GM19468 (cell line): ENCODE results near the gene UBL4A.
"Not testable (repeated sequence)": the region's sequence is repeated elsewhere in the genome, so short reads cannot be mapped to it uniquely, and the experiment has no call there.

Experiments used
- ATAC-seq: cut with Tn5 transposase; IDR thresholded peaks from one replicate; pipeline ENCODE4 v1.9.1; 2021; ENCODE audit warnings: mild to moderate bottlenecking, moderate library complexity, moderate number of reproducible peaks; ENCODE audit not compliant: unreplicated experiment; ENCODE audit errors: extremely low read depth

The UBL4A gene

DNA sequence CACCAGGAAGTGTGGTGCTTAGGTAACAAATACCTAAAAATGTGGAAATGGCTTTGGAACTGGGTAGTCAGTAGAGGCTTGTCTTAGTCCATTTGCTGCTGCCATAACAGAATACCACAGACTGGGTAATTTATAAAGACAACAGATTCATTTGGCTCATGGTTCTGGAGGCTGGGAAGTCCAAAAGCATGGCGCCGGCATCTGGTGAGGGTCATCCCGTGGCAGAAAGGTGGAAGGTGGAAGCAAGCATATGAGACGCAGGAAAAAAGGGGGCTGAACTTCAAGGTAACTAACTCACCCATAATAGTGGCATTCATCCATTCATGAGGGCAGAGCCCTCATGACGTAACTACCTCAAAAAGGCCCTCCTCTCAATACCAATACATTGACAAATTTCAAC is 23.0 kb upstream of the UBL4A start:
- ATAC-seq: no peak

- no peak for ATAC-seq
Observed at GRCh38 chrX:154508384-154508745, 21.9 kb upstream of the UBL4A start.

GRCh38 chrX:154507673-154508383 is 21.4 kb upstream of the UBL4A start:
- ATAC-seq: no peak

DNA sequence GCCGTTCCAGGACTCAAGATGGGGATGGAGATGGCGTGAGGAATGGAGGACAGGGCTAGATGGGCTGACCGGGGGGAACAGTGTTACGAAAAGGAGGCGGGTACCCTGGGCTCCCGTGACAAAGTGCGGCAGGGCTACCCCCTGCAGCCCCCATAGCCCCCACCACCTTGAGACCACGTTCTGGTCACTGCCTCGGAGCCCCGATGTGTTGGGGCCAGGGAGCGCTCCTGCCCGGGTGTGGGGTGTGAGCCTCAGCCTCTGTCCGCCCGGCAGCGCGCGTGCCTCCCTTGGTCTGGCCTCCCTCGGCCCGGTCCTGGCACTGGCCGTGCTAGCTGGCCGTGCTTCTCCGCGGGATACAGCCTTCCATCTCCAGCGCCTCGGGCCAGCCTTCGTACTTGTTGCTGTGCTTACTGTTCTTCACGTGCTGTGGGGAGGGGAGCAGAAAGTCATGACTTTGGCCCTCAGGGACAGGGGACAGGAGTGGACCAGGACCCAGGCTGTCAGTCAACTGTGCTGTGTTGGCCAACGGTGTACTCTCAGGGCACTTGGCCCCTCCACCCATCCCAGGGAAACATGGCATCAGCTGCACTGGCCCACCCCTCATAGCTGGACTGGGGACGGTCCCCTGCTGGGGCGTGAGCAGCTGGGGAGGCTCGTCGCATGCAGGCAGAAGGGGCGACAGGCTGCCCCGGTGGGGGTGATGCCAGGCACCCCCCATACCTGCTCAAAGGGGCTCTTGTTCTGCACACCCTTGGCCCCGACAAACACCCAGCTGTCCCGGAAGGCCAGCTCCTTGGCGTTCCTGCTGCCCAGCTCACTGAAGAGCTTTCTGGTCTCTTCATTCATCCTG is 20.3 kb upstream of the UBL4A start:
- ATAC-seq: no peak

- no peak for ATAC-seq
Observed at GRCh38 chrX:154505734-154506133, 19.3 kb upstream of the UBL4A start.

GRCh38 chrX:154502989-154503388 is 16.6 kb upstream of the UBL4A start:
- no peak for ATAC-seq

GRCh38 chrX:154502098-154502497 is 15.7 kb upstream of the UBL4A start:
- ATAC-seq: no peak

DNA sequence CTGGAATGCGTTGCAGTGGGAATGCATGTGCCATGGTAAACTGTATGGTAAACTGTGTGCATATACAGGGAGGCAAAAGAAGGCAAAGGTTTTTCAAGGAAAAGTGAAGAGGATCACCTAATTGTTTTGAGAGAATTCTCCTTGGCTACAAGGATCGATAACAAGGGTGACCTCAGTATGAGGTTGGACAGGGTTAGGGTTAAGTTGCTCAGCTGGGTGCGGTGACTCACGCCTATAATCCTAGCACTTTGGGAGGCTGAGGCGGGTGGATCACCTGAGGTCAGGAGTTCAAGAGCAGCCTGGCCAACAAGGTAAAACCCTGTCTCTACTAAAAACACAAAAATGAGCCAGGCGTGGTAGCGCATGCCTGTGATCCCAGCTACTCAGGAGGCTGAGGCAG is 15.0 kb upstream of the UBL4A start:
- ATAC-seq: not testable (repeated sequence)

DNA sequence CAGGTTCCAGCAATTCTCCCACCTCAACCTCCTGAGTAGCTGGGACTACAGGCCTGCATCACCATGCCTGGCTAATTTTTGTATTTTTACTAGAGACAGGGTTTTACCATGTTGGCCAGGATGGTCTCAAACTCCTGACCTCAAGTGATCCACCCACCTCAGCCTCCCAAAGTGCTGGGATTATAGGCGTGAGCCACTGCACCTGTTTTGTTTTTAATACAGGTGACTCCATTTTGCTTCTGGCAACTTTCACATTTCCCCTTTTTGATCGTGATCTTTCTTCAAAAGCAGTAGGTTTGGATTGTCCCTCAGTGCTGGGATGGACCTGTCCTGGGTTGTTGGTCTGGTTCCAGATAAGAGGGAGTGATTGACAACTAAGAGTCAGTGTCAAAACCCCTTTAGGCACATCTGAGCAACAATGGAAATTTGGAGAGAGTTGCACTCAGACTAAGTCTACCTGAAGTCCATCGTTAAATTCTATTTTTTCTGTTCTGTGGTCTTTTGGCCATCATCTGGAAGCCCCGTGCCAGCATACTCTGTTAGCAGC is 10.2 kb upstream of the UBL4A start:
- ATAC-seq: not testable (repeated sequence)

DNA sequence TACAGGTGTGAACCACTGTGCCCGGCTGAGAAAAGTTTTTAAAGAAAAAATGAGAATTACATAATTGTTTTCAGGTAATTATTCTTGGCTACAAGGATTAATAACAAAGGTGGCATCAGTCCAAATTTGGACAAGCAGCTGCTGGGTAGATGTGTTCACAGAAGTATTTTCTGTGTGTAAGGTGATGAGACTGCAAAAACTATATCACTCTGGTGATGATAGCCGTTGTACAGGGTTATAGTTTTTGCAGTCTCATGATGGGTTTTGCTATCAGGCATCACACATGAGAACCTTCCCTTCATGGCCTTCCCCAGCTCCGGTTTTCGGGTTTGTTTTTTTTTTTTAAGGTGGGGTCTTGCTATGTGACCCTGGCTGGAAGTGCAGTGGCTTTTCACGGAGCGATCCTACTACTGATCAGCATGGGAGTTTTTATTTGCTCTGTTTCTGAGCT is 9.1 kb upstream of the UBL4A start:
- no peak for ATAC-seq

- no peak for ATAC-seq
Observed at GRCh38 chrX:154494715-154495114, 8.3 kb upstream of the UBL4A start.

DNA sequence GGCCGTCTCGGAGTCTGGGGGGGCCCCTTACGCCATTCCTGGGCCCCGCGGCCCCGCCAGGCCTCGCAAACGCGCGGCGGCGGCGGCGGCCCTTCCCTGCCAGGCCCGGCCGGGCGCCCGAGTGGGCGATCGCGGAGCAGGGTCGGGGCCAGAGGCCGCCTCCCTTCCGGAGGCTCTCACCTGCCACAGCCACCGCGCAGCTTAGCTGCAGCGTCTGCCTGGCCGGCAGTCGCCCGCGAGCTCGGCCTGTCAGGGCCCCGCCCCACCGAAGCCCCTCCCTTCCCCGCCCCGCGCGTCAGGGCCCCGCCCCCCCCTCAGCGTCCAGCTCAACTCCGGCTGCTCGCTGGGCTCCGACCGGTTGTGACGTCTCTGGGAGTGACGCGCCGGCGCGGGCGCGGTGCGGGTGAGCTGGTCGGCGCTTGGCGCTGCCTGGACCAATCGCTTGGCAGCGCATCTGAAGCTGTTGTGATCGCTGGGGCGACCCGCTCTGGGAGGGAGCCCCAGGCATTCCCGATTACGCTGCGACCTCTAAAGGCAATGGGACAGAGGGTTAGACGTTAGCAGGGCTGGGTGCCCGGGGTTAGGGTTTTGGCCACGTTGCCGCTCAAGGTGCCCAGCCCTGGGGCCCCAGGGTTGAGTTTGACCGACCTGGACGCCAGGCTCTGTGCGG is 4.1 kb upstream of the UBL4A start, which contains the start of gene SLC10A3:
SLC10A3 (minus strand) TSS at position 216 of the 670 bp plus-strand sequence. CDS start 1,689 bp downstream, outside the sequence.
- peak; percentile 59 for ATAC-seq

- ATAC-seq: peak; percentile 11
Observed at GRCh38 chrX:154490021-154490413, 3.6 kb upstream of the UBL4A start.

- no peak for ATAC-seq
Observed at GRCh38 chrX:154489182-154489581, 2.8 kb upstream of the UBL4A start.

DNA sequence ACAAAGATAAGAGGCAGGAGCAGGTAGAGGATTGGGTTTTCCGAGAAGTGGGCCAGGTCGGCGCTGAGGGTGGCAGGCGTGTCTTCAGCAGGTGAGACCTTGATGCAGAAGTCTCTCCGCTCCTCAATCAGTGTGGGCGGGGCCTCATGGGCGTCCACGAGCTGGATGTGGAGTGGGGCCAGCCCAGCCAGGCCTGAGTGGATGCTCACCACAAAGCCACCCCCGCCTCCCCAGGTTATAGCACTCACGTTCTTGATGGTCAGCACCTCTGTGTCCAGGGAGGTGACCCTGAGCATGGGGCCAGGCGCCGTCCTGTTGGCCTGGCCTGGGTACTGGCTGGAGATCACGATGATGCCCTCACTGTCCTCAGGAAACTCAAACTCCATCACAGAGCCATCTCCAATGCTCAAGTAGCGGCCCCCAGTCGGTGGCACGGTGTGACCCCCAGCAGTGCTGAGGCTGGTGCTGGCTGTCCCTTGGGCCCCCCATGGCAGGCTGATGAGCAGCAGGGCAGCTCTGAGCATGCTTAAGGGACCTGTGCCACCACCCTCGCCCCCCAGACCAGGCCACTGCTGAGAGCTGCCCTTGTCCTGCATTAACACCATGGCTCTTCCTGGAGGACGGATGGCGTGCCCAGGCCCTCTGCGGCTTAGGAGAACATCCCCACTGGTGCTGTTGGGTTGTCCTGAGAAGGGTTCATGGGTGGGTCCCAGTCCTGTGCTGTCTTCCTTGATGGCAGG is 2.1 kb upstream of the UBL4A start:
- ATAC-seq: no peak

- ATAC-seq: no peak
Observed at GRCh38 chrX:154487518-154488290, 1.3 kb upstream of the UBL4A start.

DNA sequence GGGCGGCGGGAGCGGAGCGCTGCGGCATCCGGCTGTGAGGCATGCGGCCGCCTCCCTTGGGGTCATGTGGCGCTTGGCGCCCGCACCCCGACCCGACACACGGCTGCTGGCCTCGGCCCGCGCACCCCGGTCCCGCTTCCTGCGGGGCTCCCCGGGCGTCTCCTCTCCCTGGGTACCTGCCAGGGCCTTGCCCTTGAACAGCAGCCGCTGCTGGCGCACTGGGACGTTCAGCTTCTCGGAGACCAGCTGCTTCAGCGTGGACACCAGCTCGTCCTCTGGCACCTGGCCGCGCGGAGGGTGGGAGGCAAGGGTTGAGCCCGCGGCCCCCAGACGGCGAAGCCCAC is 391 bp downstream of the UBL4A start:
- no peak for ATAC-seq

DNA sequence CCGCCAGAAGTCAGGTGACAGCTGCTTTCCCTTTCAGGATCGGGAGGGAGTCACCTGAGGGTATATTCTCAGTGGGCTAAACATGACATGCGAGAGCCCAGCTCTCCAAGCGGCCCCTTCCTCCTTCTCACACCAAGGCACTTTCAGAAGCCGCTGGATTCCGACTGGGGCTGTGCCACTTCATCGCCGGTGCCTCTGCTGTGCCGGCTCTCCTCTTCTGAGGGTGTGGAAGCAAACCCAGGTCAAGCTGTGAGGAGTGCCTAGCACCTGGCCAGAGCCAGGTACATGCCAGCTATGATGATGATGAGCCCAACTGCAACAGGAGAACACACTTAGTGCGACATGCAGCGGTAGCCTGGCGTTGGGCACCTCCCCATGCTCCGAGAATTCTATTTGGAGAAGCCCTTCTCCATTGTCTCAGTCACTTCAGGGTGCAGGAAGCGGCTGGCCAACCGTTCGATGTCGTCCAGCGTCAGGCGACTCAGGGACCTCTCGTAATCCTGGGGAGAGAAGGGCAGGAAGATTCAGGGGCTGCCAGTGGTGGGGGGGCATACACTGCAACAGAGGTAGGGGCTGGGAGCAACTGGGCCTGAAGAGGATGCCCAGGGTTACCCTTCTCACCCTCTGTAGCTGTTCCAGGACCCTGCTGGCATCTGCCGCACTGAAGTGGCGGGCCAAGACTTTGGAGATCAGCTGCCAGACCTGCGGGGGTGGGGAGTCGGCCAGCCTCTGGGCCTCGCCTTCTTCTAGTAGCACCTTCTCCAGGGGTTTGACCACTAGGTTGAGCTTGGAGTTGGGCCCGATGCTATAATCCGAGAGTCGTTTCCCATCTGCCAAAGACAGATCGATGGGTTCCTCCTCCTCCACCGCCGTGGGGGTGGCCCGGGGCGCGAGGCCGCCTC is 1.0 kb downstream of the UBL4A start:
- no peak for ATAC-seq
